ENCODE results near the gene RBM28.
"Not testable (repeated sequence)": the region's sequence is repeated elsewhere in the genome, so short reads cannot be mapped to it uniquely, and the experiment has no call there.

Gene RBM28

GRCh38 chr7:128341733-128342132 lies 2.0 kb downstream of the RBM28 start:
- DNase-seq = no peak

- no peak for DNase-seq
Measured at GRCh38 chr7:128335730-128336129, 8.0 kb downstream of the RBM28 start.

- DNase-seq = no peak
Measured at GRCh38 chr7:128324368-128324680, 19.4 kb downstream of the RBM28 start.

DNA sequence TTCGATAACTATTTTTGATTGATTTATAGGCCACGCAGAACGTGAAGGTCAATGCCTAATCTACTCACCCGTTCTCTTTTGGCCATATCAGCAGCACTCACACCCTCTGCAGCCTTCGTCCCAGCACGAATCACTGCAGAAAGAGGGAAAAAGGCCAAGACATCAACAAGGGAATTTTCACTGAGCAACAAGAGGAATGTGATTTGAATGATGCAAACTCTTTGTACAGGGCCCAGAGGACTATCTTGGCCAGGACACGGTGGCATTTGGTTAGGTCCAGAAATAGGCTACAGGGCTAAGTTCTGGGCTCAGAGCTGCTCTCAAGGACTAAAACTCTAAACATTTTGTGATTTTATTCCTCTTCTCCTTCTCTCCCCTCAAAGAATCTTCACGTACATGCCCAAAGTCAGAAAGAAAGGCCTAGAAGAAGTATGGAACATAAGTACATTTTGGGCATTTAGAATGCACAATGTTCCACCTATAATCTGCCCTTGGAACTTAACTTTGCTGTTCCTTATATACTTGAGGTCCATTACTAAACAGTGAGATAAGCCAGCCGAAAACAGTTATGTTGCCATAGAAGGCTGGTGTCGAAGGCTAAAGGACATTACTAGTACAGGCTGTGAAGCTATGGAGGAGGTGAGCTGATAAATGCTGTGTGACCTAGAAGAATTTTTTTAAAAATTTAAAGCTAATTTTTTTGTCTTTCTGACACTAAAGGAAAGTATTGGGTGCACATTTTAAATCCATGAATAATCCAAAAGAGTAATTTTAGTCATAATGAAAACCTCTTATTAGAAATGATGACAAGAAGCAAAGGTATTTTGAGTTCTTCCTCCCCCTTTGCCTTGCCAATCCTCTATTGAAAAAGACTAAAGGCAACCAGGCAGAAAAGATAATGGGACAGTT lies 20.0 kb downstream of the RBM28 start:
- no peak for DNase-seq

DNA sequence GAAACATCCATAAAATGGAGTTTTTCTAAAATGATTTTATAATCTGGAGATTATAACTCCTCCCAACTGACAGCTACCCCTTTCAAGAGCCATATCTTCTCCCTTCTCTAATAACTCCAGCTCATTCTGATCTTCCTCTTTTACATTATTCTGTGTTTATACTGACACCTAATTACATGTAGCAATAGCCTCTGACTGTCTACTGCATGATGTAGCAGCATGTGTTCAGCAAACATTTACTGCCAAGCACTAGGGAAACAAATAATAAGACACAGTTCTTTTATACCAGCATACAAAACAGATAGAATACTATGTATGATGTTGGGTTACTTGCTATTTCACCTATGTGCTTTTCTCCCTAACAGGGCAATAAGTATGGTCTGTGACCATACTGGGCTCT lies 20.7 kb downstream of the RBM28 start:
- no peak for DNase-seq

GRCh38 chr7:128322040-128322643 lies 21.6 kb downstream of the RBM28 start:
- no peak for DNase-seq

DNA sequence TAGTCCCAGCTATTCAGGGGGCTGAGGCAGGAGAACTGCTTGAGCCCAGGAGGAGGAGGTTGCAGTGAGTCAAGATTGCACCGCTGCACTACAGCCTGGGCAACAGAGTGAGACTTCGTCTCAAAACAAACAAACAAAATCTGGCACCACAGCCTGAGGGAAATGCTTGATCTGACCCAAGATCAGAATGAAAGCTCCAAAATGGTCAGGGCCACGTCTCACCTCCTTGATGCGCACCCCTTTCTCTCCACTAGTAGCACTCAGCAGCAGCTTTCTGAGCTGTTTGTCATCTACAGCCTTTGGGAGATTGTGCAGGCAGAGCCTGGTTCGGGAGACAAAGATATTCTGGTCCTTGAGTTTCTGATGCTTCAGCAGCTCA lies 22.7 kb downstream of the RBM28 start:
- no peak for DNase-seq

GRCh38 chr7:128318691-128319090 lies 25.0 kb downstream of the RBM28 start:
- DNase-seq = no peak

- DNase-seq = no peak
Measured at GRCh38 chr7:128311013-128311412, 32.7 kb downstream of the RBM28 start.

- no peak for DNase-seq
Measured at GRCh38 chr7:128310499-128310898, 33.2 kb downstream of the RBM28 start.

GRCh38 chr7:128309976-128310375 lies 33.7 kb downstream of the RBM28 start:
- no peak for DNase-seq

DNA sequence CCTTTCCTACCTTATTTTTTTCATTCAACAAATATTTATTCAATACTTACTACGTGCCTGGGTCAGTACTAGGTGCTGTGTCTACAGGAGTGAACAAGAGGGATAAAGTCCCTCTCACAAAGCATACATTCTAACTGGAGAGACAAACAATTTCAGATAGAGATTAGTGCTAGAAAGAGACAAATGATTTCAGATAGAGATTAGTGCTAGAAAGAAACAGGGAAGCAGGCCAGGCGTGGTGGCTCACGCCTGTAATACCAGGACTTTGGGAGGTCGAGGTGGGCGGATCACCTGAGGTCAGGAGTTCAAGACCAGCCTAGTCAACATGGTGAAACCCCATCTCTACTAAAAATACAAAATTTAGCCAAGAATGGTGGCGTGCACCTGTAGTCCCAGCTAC lies 34.6 kb downstream of the RBM28 start:
- no peak for DNase-seq

DNA sequence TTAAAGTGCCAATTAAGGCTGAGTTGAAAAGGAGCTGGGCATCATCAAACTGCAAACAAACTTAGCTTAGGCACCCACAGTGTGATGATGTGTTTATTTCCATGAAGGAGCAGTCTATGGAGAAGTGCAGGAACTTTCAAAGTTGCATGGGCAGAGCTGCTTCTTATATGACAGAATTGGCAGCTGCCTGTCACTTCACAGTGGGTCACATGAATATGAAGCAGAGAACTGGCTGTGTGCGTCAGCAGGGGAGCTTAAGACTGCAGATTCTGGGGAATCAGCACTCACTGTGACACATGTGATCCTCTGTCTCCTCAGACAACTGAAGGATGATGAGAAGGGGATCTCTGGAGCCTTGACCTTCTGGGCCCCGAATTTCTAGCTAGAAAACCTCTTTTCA lies 36.6 kb downstream of the RBM28 start:
- no peak for DNase-seq

GRCh38 chr7:128304212-128304611 lies 39.5 kb downstream of the RBM28 start:
- DNase-seq = no peak

- no peak for DNase-seq
Measured at GRCh38 chr7:128303643-128304042, 40.1 kb downstream of the RBM28 start.

GRCh38 chr7:128303133-128303532 lies 40.6 kb downstream of the RBM28 start:
- no peak for DNase-seq

GRCh38 chr7:128302139-128302538 lies 41.6 kb downstream of the RBM28 start:
- DNase-seq = no peak

DNA sequence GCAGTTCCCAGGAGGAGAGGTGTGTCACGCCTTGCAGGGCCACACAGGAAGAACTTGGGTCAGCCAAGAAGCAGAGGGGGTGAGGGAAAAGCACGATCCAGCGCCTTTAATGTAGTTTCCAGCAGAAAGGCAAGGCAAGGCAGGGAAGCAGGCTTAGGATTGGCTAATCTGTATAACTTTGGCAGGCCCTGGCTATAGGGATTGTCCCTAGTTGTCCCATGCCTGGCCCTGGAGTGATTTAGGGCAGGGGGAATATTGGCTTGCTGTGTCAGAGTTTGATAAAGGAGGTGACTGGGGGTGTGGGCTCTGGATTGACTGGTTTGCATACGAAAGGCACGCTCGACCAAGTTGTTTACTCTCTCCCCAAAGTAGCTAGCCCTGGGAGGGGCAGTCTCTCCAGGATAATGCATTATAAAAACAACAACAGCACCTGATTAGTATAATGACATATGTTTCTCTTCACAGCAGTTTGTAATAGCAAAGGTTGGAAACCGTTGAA lies 44.5 kb downstream of the RBM28 start:
- no peak for DNase-seq

GRCh38 chr7:128298004-128298403 lies 45.7 kb downstream of the RBM28 start:
- DNase-seq = not testable (repeated sequence)

GRCh38 chr7:128287556-128287955 lies 56.2 kb downstream of the RBM28 start:
- DNase-seq = no peak

GRCh38 chr7:128284102-128284501 lies 59.6 kb downstream of the RBM28 start:
- DNase-seq = no peak

DNA sequence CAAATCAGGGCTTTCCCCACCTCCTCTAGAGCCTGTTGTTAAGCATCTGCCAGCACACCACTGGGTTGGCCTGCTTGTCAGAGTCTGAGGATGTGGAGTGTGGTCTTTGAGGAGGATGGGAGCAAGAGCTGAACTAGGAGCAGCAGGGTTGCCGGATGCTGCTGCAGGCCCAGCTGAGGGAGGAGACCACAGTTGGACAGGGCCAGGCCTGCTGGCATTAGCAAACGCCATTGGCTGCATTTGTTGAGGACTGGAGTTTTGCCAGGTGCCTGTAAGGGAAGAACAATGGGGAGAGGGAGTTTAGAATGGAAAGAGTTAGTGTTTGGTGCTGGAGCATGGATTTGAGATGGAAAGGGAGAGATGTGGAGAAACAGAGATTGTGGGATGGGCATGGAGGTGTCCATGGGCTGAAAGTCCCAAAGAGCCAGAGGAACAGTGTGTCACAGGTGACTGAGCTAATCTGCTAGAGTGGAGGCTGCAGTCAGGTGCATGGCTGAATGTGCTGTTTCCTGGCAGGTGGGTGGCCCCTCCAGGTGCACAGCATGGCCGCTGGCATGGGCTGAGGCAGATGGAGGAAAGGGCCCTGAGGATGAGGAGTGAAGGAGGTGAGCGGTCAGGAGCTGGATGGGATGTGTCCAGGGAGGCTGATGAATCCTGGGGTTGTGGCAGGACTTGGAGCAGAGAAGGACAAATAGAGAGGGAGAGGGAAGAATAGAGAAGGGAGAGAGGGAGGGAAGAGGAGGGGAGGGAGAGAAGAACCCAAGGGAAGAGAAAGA lies 61.9 kb downstream of the RBM28 start:
- DNase-seq = no peak

DNA sequence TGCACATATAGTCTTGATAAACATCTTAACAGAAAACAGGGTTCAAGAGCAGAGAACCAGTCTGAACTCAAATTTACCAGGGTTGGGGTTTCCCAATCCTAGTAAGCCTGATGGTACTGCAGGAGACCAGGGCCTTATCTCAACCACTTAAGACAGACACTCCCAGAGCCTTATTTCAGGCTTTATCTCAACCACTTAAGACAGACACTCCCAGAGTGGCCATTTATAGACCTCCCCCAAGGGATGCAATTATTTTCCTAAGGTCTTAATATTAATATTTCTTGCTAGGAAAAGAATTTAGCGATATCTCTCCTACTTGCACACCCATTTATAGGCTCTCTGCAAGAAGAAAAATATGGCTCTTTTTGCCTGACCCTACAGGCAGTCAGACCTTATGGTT lies 63.3 kb downstream of the RBM28 start:
- not testable (repeated sequence) for DNase-seq
